H1 (cell line): ENCODE results near the gene CELF5. TPM values are rescaled to one million over a fixed set of nuclear protein-coding genes. Genes with fewer than 3 reads are reported as not detected.

Experiments
- CTCF ChIA-PET: fragments of 300-600 bp; sonication (Branson Sonifier 250); formaldehyde crosslinking; loops from one replicate; lab custom pipeline; 2021; ENCODE audit not compliant: partially characterized antibody; lab: Charles Lee
- POLR2A ChIA-PET: fragments of 300-600 bp; sonication (Branson Sonifier 250); formaldehyde crosslinking; loops from one replicate; lab custom pipeline; 2021; ENCODE audit warnings: inconsistent platforms; ENCODE audit not compliant: partially characterized antibody; lab: Charles Lee
- DNase-seq, 2 experiments: peaks; one replicate each; pipeline versions ENCODE4 v3.0.0 to v3.0.0-alpha.2; 2010 to 2022; ENCODE audit warnings: low spot score in 2 of 2, low read depth in 1 of 2, mixed read lengths in 1 of 2
- FAIRE-seq: peaks from 2 replicates; lab custom pipeline; 2011; peaks lifted over from hg19 to GRCh38; lab: Jason Lieb, UNC
- H2AFZ ChIP-seq: 2 replicates; pipeline ENCODE4 v1.8.1; 2012; ENCODE audit warnings: low read length, inconsistent platforms
- H2AK5ac ChIP-seq: 2 replicates; pipeline ENCODE4 v1.6.1; 2013; ENCODE audit warnings: low read depth, low read length
- H2BK120ac ChIP-seq: replicated peaks from 2 replicates; pipeline ENCODE3; 2013; ENCODE audit warnings: low read depth, low read length, inconsistent platforms
- H2BK12ac ChIP-seq: 2 replicates; pipeline ENCODE4 v1.6.1; 2013; ENCODE audit warnings: low read depth, low read length
- H2BK15ac ChIP-seq: 2 replicates; pipeline ENCODE4 v1.6.1; 2013; ENCODE audit warnings: low read length
- H2BK20ac ChIP-seq: 2 replicates; pipeline ENCODE4 v1.6.1; 2013; ENCODE audit warnings: low read length
- H2BK5ac ChIP-seq: 2 replicates; pipeline ENCODE4 v1.6.1; 2013; ENCODE audit warnings: low read depth, low read length
- H3K14ac ChIP-seq: 2 replicates; pipeline ENCODE4 v1.6.1; 2013; ENCODE audit warnings: inconsistent platforms; ENCODE audit not compliant: insufficient read length
- H3K18ac ChIP-seq: 2 replicates; pipeline ENCODE4 v1.6.1; 2013; ENCODE audit warnings: low read length; ENCODE audit errors: extremely low read depth
- H3K23ac ChIP-seq: 2 replicates; pipeline ENCODE4 v1.6.1; 2013; ENCODE audit warnings: inconsistent platforms; ENCODE audit not compliant: insufficient read length
- H3K23me2 ChIP-seq: 2 replicates; pipeline ENCODE4 v1.6.1; 2013; ENCODE audit warnings: low read depth, low read length
- H3K27ac ChIP-seq: 2 replicates; pipeline ENCODE4 v1.6.1; 2011; ENCODE audit warnings: low read depth, low read length, inconsistent platforms
- H3K27me3 ChIP-seq, 4 experiments: replicated peaks in 1 of 4; 1 replicate in 1 of 4; 2 replicates in 3 of 4; pipeline versions ENCODE4 v1.6.1 to v1.8.1; 2011 to 2013; ENCODE audit warnings: low read length in 3 of 4, mild to moderate bottlenecking in 3 of 4, inconsistent platforms in 2 of 4, mixed read lengths in 2 of 4, moderate library complexity in 1 of 4; ENCODE audit not compliant: control insufficient read depth in 3 of 4, insufficient read depth in 3 of 4; ENCODE audit errors: extremely low read depth in 1 of 4
- H3K36me3 ChIP-seq, 4 experiments: 2 replicates each; pipeline versions ENCODE4 v1.6.1 to v1.8.1; 2011 to 2013; ENCODE audit warnings: mild to moderate bottlenecking in 4 of 4, low read length in 3 of 4, moderate library complexity in 2 of 4, control low read depth in 1 of 4, inconsistent platforms in 1 of 4; ENCODE audit not compliant: insufficient read depth in 4 of 4, control insufficient read depth in 2 of 4
- H3K4ac ChIP-seq: replicated peaks from 2 replicates; pipeline ENCODE3; 2013; ENCODE audit warnings: low read length, low read depth, mixed read lengths, inconsistent platforms; ENCODE audit not compliant: insufficient read length
- H3K4me1 ChIP-seq, 4 experiments: replicated peaks in 1 of 4; 1 replicate in 1 of 4; 2 replicates in 3 of 4; pipeline versions ENCODE4 v1.6.1 to v1.8.1; 2011 to 2013; ENCODE audit warnings: low read length in 3 of 4, inconsistent platforms in 2 of 4, mixed read lengths in 1 of 4; ENCODE audit not compliant: insufficient read depth in 4 of 4, control insufficient read depth in 3 of 4
- H3K4me2 ChIP-seq, 2 experiments: 2 replicates each; pipeline versions ENCODE4 v1.6.1 to v1.8.1; 2011 to 2013; ENCODE audit warnings: low read depth in 2 of 2, low read length in 2 of 2, control low read depth in 1 of 2, inconsistent platforms in 1 of 2, mild to moderate bottlenecking in 1 of 2; ENCODE audit not compliant: insufficient read depth in 1 of 2
- H3K4me3 ChIP-seq, 4 experiments: fragments of 200-600, 300-600 bp in 1 of 4; sonication (generic), shearing (Covaris generic), sonication (Bioruptor Twin) in 1 of 4; 2 replicates each; pipeline versions ENCODE4 v1.5.1 to v1.8.1; 2011 to 2016; ENCODE audit warnings: low read length in 4 of 4, low read depth in 3 of 4, control low read depth in 2 of 4, inconsistent platforms in 2 of 4, mild to moderate bottlenecking in 2 of 4, mixed read lengths in 1 of 4, moderate library complexity in 1 of 4; ENCODE audit not compliant: insufficient read depth in 2 of 4; ENCODE audit errors: extremely low read depth in 1 of 4
- H3K56ac ChIP-seq: replicated peaks from 2 replicates; pipeline ENCODE3; 2013; ENCODE audit warnings: low read depth, mild to moderate bottlenecking, mixed read lengths, low read length, inconsistent platforms; ENCODE audit not compliant: insufficient read length
- H3K79me1 ChIP-seq: 2 replicates; pipeline ENCODE4 v1.6.1; 2013; ENCODE audit warnings: low read depth, low read length, control low read depth
- H3K79me2 ChIP-seq, 2 experiments: 2 replicates each; pipeline versions ENCODE4 v1.6.1 to v1.8.1; 2012 to 2013; ENCODE audit warnings: low read length in 2 of 2, mild to moderate bottlenecking in 2 of 2, inconsistent platforms in 1 of 2; ENCODE audit not compliant: insufficient read depth in 2 of 2, control insufficient read depth in 1 of 2
- H3K9ac ChIP-seq, 4 experiments: replicated peaks in 1 of 4; 1 replicate in 1 of 4; 2 replicates in 3 of 4; pipeline versions ENCODE4 v1.6.1 to v1.8.1; 2011 to 2013; ENCODE audit warnings: low read depth in 3 of 4, low read length in 3 of 4, control low read depth in 2 of 4, mild to moderate bottlenecking in 2 of 4, moderate library complexity in 2 of 4, inconsistent platforms in 1 of 4; ENCODE audit errors: extremely low read depth in 1 of 4
- H3K9me3 ChIP-seq, 2 experiments: 2 replicates each; pipeline versions ENCODE4 v1.6.1 to v1.8.1; 2012 to 2013; ENCODE audit warnings: mild to moderate bottlenecking in 2 of 2, moderate library complexity in 2 of 2, control low read depth in 1 of 2, inconsistent platforms in 1 of 2, low read depth in 1 of 2, low read length in 1 of 2, mixed read lengths in 1 of 2; ENCODE audit not compliant: insufficient read depth in 2 of 2
- H4K20me1 ChIP-seq, 2 experiments: replicated peaks in 1 of 2; 2 replicates each; pipeline versions ENCODE3 to v1.8.1; 2011 to 2013; ENCODE audit warnings: inconsistent platforms in 2 of 2, low read length in 2 of 2, mild to moderate bottlenecking in 1 of 2; ENCODE audit not compliant: insufficient read depth in 2 of 2, control insufficient read depth in 1 of 2
- H4K5ac ChIP-seq: 2 replicates; pipeline ENCODE4 v1.6.1; 2013; ENCODE audit warnings: low read length, low read depth, mixed read lengths, inconsistent platforms; ENCODE audit not compliant: insufficient read length
- H4K8ac ChIP-seq: 2 replicates; pipeline ENCODE4 v1.8.0; 2013; ENCODE audit warnings: mild to moderate bottlenecking, moderate library complexity, low read length, inconsistent platforms; ENCODE audit not compliant: insufficient read depth; ENCODE audit errors: extremely low read depth
- H4K91ac ChIP-seq: replicated peaks from 2 replicates; pipeline ENCODE3; 2013; ENCODE audit warnings: low read length, mixed read lengths, inconsistent platforms; ENCODE audit not compliant: insufficient read length
- BACH1 ChIP-seq: IDR thresholded peaks from 2 replicates; pipeline ENCODE4 v1.6.1; 2012; ENCODE audit warnings: low read length, improper control_type of control experiment
- CBX8 ChIP-seq: fragments of 300-800, 300-1000 bp; sonication (generic); IDR thresholded peaks from 2 replicates; pipeline ENCODE4 v1.7.1; 2016; ENCODE audit warnings: low read depth, low read length, borderline replicate concordance
- CHD2 ChIP-seq: IDR thresholded peaks from 2 replicates; pipeline ENCODE4 v1.6.1; 2012; ENCODE audit warnings: low read length, improper control_type of control experiment
- EP300 ChIP-seq, 2 experiments: IDR thresholded peaks; 1 replicate in 1 of 2; 2 replicates in 1 of 2; pipeline ENCODE4 v1.6.1; 2011 to 2012; ENCODE audit warnings: low read depth in 2 of 2, low read length in 2 of 2, mild to moderate bottlenecking in 2 of 2, borderline replicate concordance in 1 of 2, inconsistent platforms in 1 of 2, moderate library complexity in 1 of 2
- HDAC2 ChIP-seq, 2 experiments: fragments of 300-600 bp in 1 of 2; sonication (generic) in 1 of 2; IDR thresholded peaks; 2 replicates each; pipeline ENCODE4 v1.6.1; 2011 to 2012; ENCODE audit warnings: low read depth in 2 of 2, low read length in 2 of 2, mild to moderate bottlenecking in 2 of 2, moderate library complexity in 2 of 2, borderline replicate concordance in 1 of 2, inconsistent platforms in 1 of 2
- HDAC6 ChIP-seq: IDR thresholded peaks from one replicate; pipeline ENCODE4 v1.7.1; 2012; ENCODE audit warnings: low read depth, mild to moderate bottlenecking, inconsistent platforms, low read length, moderate library complexity
- JUND ChIP-seq: IDR thresholded peaks from 2 replicates; pipeline ENCODE4 v1.6.1; 2011; ENCODE audit warnings: mild to moderate bottlenecking, improper control_type of control experiment, low read length
- KDM1A ChIP-seq: fragments of 200-600, 300-600 bp; sonication (generic); IDR thresholded peaks from 2 replicates; pipeline ENCODE4 v1.7.1; 2016; ENCODE audit warnings: mild to moderate bottlenecking, low read length, borderline replicate concordance
- NRF1 ChIP-seq: IDR thresholded peaks from 2 replicates; pipeline ENCODE4 v1.6.1; 2011; ENCODE audit warnings: mild to moderate bottlenecking, low read depth, low read length, improper control_type of control experiment
- TBP ChIP-seq: IDR thresholded peaks from 2 replicates; pipeline ENCODE4 v1.6.1; 2011; ENCODE audit warnings: low read depth, low read length, improper control_type of control experiment
- WGBS, 2 experiments: shearing (Covaris generic) in 1 of 2; methylation state at CpG; one replicate each; pipeline versions ENCODE4 v1.1.6 to v1.1.7; 2013 to 2015; ENCODE audit warnings: low lambda C conversion rate in 2 of 2, mixed read lengths in 2 of 2, inconsistent platforms in 1 of 2, low coverage in 1 of 2, missing lambda C conversion rate in 1 of 2; ENCODE audit not compliant: insufficient replicate concordance in 2 of 2, insufficient coverage in 1 of 2, insufficient read length in 1 of 2; ENCODE audit errors: extremely low coverage in 1 of 2, missing lambda C conversion rate in 1 of 2; 5-methylcytosine and 5-hydroxymethylcytosine counted together
- polyA plus RNA-seq, 7 experiments: library from polyadenylated mRNA; depleted of rRNA in 3 of 7; stranded (reverse) in 5 of 7; unstranded in 2 of 7; fragments of >200 nt in 5 of 7; fragments of 200-250 nt in 2 of 7; gene quantifications; 1 replicate in 5 of 7; 2 replicates in 1 of 7; 4 replicates in 1 of 7; pipeline versions ENCODE4 v1.2.1 to v1.2.3, GENCODE V29; 2011 to 2013; ENCODE audit warnings: missing spikeins in 2 of 7, mixed read lengths in 2 of 7
- total RNA-seq: library from RNA; stranded (reverse); fragmentation: NEBNext Ultra II Directional; extraction: Animal tissue kit (Norgen Biotek cat#: 25700); gene quantifications from 2 replicates; pipeline ENCODE4 v1.2.1, GENCODE V29; 2021

The CELF5 gene
- total and polyA plus RNA-seq, 2 of the 8 experiments (the other 6 are each of a cell fraction or from before 2014, with no cell fraction given), result 9.8 to 15.0 TPM

DNA sequence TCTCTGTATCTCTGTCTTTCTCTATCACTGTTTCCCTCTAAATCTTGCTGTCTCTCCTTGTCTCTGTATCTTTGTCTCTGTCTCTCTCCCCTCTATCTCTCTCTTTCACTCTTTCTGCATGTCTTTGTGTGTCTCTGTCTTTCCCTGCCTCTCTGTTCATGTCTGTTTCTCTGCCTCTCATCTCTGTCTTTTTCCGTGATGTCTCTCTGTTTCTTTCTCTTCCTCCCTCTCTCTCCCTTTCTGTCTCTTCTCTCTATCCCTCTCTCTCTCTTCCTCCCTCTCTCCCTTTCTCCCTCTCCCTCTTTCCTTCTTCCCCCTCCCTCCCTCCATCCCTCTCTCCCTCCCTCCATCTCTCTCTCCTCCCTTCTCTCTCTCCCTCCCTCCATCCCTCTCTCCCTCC, 85.3 kb downstream of the CELF5 start:
- WGBS, 2 experiments, result no CpG with 5 or more reads among the region's 1 CpG
- no peak overlapping the region for H3K4me3 ChIP-seq
- no peak for FAIRE-seq
- no peak for TF ChIP-seq TBP
- TF ChIP-seq HDAC6, result no peak
- TF ChIP-seq HDAC2 (IDR thresholded peaks at IDR 0.05; ENCODE audit: borderline replicate concordance in 1 of 2, low read depth in 2 of 2, low read length in 2 of 2), result no peak
- TF ChIP-seq NRF1, result no peak
- TF ChIP-seq KDM1A, result no peak
- no peak for TF ChIP-seq CBX8
- no peak for TF ChIP-seq CHD2
- TF ChIP-seq EP300 (IDR thresholded peaks at IDR 0.05; ENCODE audit: borderline replicate concordance in 1 of 2, low read depth in 2 of 2, low read length in 2 of 2), result no peak
- no peak for TF ChIP-seq BACH1
- TF ChIP-seq JUND, result no peak

More for the DNA sequence above, 85.3 kb downstream of the CELF5 start:
- no peak overlapping the region for H2BK15ac ChIP-seq
- H4K91ac ChIP-seq, result no peak overlapping the region
- H3K4ac ChIP-seq, result no peak overlapping the region
- H3K27me3 ChIP-seq, result peaks cover 0 to 10% (median 3%) of the 10 kb centered on the region in 4 experiments; a peak in 3 of 7 replicates
- no peaks in the 10 kb centered on the region for H3K36me3 ChIP-seq
- no peak overlapping the region for H3K27ac ChIP-seq
- H3K14ac ChIP-seq, result no peak overlapping the region
- no peaks in the 10 kb centered on the region for H4K20me1 ChIP-seq
- H4K8ac ChIP-seq, result no peak overlapping the region
- H2BK5ac ChIP-seq, result no peak overlapping the region
- H3K79me2 ChIP-seq, result no peaks in the 10 kb centered on the region
- 0 out of 7 replicates have a peak, but pooled peaks cover 0 to 2% (median 0%) of the 10 kb centered on the region in 4 experiments for H3K4me1 ChIP-seq
- CTCF ChIA-PET, result no interaction called here
- POLR2A ChIA-PET, result no interaction called here
- no peak for DNase-seq
- H2AK5ac ChIP-seq, result no peak overlapping the region
- no peak overlapping the region for H4K5ac ChIP-seq
- no peak overlapping the region for H3K23ac ChIP-seq
- H3K4me2 ChIP-seq, result no peak overlapping the region
- no peaks in the 10 kb centered on the region for H3K79me1 ChIP-seq
- H3K9ac ChIP-seq, result no peak overlapping the region
- no peak overlapping the region for H2BK20ac ChIP-seq
- no peak overlapping the region for H2BK120ac ChIP-seq
- no peak overlapping the region for H3K56ac ChIP-seq
- H3K23me2 ChIP-seq, result no peaks in the 10 kb centered on the region; the same call in 1 of the 2 replicates
- no peak overlapping the region for H3K18ac ChIP-seq
- no peak overlapping the region for H2AFZ ChIP-seq
- no peak overlapping the region for H2BK12ac ChIP-seq
- H3K9me3 ChIP-seq, result no peaks in the 10 kb centered on the region
